MM.1S (cell line): ENCODE data around the gene MAGI3.

ENCODE experiments used
- DNase-seq: peaks from one replicate; pipeline ENCODE4 v3.0.0-alpha.2; 2015
- H2AFZ ChIP-seq: fragments of 300-600 bp; sonication (generic); 2 replicates; pipeline ENCODE4 v1.6.0; 2016; ENCODE audit warnings: antibody characterized with exemption, low read length
- H3F3A ChIP-seq: fragments of 300-600 bp; sonication (generic); 2 replicates; pipeline ENCODE4 v1.6.1; 2016; ENCODE audit warnings: mild to moderate bottlenecking, antibody characterized with exemption, low read length, moderate library complexity, mixed read lengths; ENCODE audit not compliant: insufficient read depth
- H3K27ac ChIP-seq: fragments of 300-600 bp; sonication (generic); 2 replicates; pipeline ENCODE4 v1.5.1; 2016; ENCODE audit warnings: mild to moderate bottlenecking, low read length
- H3K27me3 ChIP-seq: fragments of 300-600 bp; sonication (generic); replicated peaks from 2 replicates; pipeline ENCODE4 v1.6.0; 2016; ENCODE audit warnings: low read length; ENCODE audit not compliant: insufficient read depth
- H3K36me3 ChIP-seq: fragments of 300-600 bp; sonication (generic); replicated peaks from 2 replicates; pipeline ENCODE4 v1.6.1; 2016; ENCODE audit warnings: mild to moderate bottlenecking, low read length, mixed read lengths; ENCODE audit not compliant: insufficient read depth
- H3K4me1 ChIP-seq: fragments of 300-600 bp; sonication (generic); 2 replicates; pipeline ENCODE4 v1.6.1; 2016; ENCODE audit warnings: low read length, mixed read lengths
- H3K4me2 ChIP-seq: fragments of 300-600 bp; sonication (generic); 2 replicates; pipeline ENCODE4 v1.6.0; 2016; ENCODE audit warnings: low read depth, low read length
- H3K4me3 ChIP-seq: fragments of 300-600 bp; sonication (generic); 2 replicates; pipeline ENCODE4 v1.5.1; 2016; ENCODE audit warnings: low read length, mixed read lengths
- H3K79me2 ChIP-seq: fragments of 300-600 bp; sonication (generic); 2 replicates; pipeline ENCODE4 v1.6.1; 2016; ENCODE audit warnings: mixed run types, low read length, mixed read lengths
- H3K9ac ChIP-seq: fragments of 300-600 bp; sonication (generic); 2 replicates; pipeline ENCODE4 v1.6.1; 2016; ENCODE audit warnings: low read length, mixed read lengths
- H3K9me2 ChIP-seq: fragments of 300-600 bp; sonication (generic); replicated peaks from 2 replicates; pipeline ENCODE4 v1.6.1; 2016; ENCODE audit warnings: mild to moderate bottlenecking, low read length, mixed read lengths; ENCODE audit not compliant: insufficient read depth
- H3K9me3 ChIP-seq: fragments of 300-600 bp; sonication (generic); replicated peaks from 2 replicates; pipeline ENCODE4 v1.6.1; 2016; ENCODE audit warnings: mild to moderate bottlenecking, low read length, mixed read lengths; ENCODE audit not compliant: insufficient read depth
- H4K20me1 ChIP-seq: fragments of 300-600 bp; sonication (generic); 2 replicates; pipeline ENCODE4 v1.6.1; 2016; ENCODE audit warnings: mild to moderate bottlenecking, low read length, moderate library complexity, mixed read lengths; ENCODE audit not compliant: insufficient read depth
- EZH2 ChIP-seq: fragments of 300-600 bp; sonication (generic); optimal IDR thresholded peaks from 2 replicates; pipeline ENCODE3; 2017; ENCODE audit warnings: low read depth, mild to moderate bottlenecking, antibody characterized with exemption, low read length, mixed read lengths
- EZH2phosphoT487 ChIP-seq: fragments of 300-600 bp; sonication (generic); IDR thresholded peaks from 2 replicates; pipeline ENCODE4 v1.6.1; 2018; ENCODE audit warnings: antibody characterized with exemption, low read length
- TF ChIP-seq, protein P1 (sequence below): fragments of 300-600 bp; sonication (generic); IDR thresholded peaks from 2 replicates; pipeline ENCODE4 v1.5.1; 2016; ENCODE audit warnings: antibody characterized with exemption, low read length, mixed read lengths

The MAGI3 gene

GRCh38 chr1:113610372-113610771 is 220.1 kb downstream of the MAGI3 start:
- Histone ChIP-seq H3K27me3 (no peaks in the 10 kb centered on the region), H3K9ac (no peak overlapping the region), H3K27ac (no peak overlapping the region), H3K79me2 (no peaks in the 10 kb centered on the region), H3F3A (no peaks in the 10 kb centered on the region), H3K36me3 (no peaks in the 10 kb centered on the region), H3K4me1 (no peaks in the 10 kb centered on the region), H2AFZ (no peak overlapping the region), H3K4me2 (no peak overlapping the region), H3K4me3 (no peak overlapping the region), H3K9me2 (no peaks in the 10 kb centered on the region), H4K20me1 (no peaks in the 10 kb centered on the region), H3K9me3 (no peaks in the 10 kb centered on the region)
- no peak for DNase-seq
- TF ChIP-seq, protein P1, sequence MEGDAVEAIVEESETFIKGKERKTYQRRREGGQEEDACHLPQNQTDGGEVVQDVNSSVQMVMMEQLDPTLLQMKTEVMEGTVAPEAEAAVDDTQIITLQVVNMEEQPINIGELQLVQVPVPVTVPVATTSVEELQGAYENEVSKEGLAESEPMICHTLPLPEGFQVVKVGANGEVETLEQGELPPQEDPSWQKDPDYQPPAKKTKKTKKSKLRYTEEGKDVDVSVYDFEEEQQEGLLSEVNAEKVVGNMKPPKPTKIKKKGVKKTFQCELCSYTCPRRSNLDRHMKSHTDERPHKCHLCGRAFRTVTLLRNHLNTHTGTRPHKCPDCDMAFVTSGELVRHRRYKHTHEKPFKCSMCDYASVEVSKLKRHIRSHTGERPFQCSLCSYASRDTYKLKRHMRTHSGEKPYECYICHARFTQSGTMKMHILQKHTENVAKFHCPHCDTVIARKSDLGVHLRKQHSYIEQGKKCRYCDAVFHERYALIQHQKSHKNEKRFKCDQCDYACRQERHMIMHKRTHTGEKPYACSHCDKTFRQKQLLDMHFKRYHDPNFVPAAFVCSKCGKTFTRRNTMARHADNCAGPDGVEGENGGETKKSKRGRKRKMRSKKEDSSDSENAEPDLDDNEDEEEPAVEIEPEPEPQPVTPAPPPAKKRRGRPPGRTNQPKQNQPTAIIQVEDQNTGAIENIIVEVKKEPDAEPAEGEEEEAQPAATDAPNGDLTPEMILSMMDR = no peak
- TF ChIP-seq EZH2phosphoT487 = no peak
- no peak for TF ChIP-seq EZH2

GRCh38 chr1:113615425-113615824 is 225.1 kb downstream of the MAGI3 start:
- H3K4me3 ChIP-seq = no peak overlapping the region
- H3K27me3 ChIP-seq = no peaks in the 10 kb centered on the region
- H3K9me3 ChIP-seq = no peaks in the 10 kb centered on the region
- H3K79me2 ChIP-seq = no peaks in the 10 kb centered on the region
- H3K9me2 ChIP-seq = no peaks in the 10 kb centered on the region
- no peaks in the 10 kb centered on the region for H3K4me1 ChIP-seq
- H3K4me2 ChIP-seq = no peak overlapping the region
- no peak for TF ChIP-seq EZH2
- TF ChIP-seq, protein P1 = no peak
- TF ChIP-seq EZH2phosphoT487 = no peak
- no peak overlapping the region for H3K27ac ChIP-seq
- H3K9ac ChIP-seq = no peak overlapping the region
- no peaks in the 10 kb centered on the region for H4K20me1 ChIP-seq
- no peaks in the 10 kb centered on the region for H3K36me3 ChIP-seq
- no peak overlapping the region for H2AFZ ChIP-seq
- no peaks in the 10 kb centered on the region for H3F3A ChIP-seq
- no peak for DNase-seq

- H3K36me3 ChIP-seq = no peaks in the 10 kb centered on the region
- no peak overlapping the region for H2AFZ ChIP-seq
- H3F3A ChIP-seq = no peaks in the 10 kb centered on the region
- no peaks in the 10 kb centered on the region for H3K9me3 ChIP-seq
- DNase-seq = no peak
- no peak overlapping the region for H3K4me3 ChIP-seq
- no peak for TF ChIP-seq EZH2
- TF ChIP-seq, protein P1 = no peak
- no peak overlapping the region for H3K4me2 ChIP-seq
- no peaks in the 10 kb centered on the region for H3K9me2 ChIP-seq
- no peaks in the 10 kb centered on the region for H3K79me2 ChIP-seq
- H3K27ac ChIP-seq = no peak overlapping the region
- H3K4me1 ChIP-seq = no peaks in the 10 kb centered on the region
- H3K27me3 ChIP-seq = no peaks in the 10 kb centered on the region
- H4K20me1 ChIP-seq = no peaks in the 10 kb centered on the region
- H3K9ac ChIP-seq = no peak overlapping the region
These were observed 225.8 kb downstream of the MAGI3 start for GRCh38 chr1:113616156-113616555.
